Activated CD8-positive, alpha-beta memory T cell treated with anti-CD3 and anti-CD28 coated beads for 4 hours (primary cell): ENCODE data around the gene PKN1.
"Not testable (repeated sequence)": the region's sequence is repeated elsewhere in the genome, so short reads cannot be mapped to it uniquely, and the experiment has no call there.

Source experiments
- DNase-seq, 2 donors: peaks; one replicate each; pipeline ENCODE4 v3.0.0-alpha.2; 2020; ENCODE audit warnings: low read depth in 2 of 2

The PKN1 gene

DNA sequence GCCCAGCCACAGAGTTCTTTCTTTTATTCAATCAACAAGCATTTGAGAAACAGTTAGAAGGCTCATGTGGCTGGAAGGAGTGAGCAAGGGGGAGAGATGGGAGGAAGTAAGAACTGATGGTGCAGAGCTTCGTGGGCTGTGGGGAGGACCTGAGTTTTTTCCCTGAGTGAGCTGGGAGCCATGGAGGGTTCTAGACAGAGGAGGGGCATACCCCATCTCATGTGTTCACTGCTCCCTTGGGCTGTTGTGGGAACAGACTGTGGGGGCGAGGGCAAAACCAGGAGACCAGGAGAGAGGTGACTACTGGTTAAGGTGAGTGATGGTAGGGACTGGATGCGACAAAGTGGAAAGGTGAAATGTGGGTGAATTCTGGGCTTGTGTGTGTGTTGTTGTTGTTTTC, 2.4 kb upstream of the PKN1 start:
- DNase-seq: no peak

DNA sequence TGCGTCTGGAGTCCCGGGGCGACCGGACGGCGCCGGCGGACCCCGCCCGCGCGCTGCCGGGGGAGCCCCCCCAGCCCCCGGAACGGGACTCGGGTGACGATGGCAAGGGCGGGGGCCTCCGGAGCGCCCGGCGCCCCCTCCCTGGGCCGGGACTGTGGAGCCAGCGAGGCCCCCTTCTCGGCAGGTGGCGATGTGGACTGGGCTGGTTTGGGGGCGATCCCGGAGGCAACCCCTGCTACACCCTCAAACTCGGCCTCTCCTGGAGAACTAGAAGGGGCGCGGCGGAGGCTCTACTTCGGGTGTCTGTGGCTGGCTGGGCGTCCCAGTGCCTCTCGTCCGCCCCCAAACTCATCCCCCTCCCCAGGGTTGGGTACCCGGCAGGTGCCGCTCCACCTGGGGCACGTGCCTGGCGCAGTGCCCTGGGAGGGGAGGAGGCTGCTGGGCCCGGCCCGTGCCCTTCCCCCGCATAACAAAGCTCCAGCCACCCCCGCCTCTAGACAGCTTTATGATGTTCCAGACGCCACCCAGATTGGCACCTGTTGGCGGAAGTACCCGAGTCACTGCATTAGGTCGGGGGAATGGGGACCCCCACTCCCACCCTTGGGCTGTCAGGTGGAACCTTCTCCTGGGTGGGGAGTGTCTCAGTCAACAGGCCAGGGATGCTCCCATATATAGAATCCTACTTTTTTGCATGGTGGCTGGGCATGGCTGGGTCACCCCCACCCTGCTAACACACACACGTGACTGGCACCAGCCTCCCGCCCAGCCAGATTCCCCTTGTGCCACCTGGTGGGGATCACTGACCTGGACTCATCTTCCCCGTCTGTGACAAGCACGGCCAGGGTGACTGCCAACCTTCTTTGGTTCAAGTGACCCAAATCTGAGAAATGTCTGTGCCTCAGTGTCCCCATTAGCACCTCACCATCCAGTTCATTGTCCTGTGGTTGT, 722 bp downstream of the PKN1 start:
- peak in 1 of 2 donors; percentile 49 for DNase-seq

DNA sequence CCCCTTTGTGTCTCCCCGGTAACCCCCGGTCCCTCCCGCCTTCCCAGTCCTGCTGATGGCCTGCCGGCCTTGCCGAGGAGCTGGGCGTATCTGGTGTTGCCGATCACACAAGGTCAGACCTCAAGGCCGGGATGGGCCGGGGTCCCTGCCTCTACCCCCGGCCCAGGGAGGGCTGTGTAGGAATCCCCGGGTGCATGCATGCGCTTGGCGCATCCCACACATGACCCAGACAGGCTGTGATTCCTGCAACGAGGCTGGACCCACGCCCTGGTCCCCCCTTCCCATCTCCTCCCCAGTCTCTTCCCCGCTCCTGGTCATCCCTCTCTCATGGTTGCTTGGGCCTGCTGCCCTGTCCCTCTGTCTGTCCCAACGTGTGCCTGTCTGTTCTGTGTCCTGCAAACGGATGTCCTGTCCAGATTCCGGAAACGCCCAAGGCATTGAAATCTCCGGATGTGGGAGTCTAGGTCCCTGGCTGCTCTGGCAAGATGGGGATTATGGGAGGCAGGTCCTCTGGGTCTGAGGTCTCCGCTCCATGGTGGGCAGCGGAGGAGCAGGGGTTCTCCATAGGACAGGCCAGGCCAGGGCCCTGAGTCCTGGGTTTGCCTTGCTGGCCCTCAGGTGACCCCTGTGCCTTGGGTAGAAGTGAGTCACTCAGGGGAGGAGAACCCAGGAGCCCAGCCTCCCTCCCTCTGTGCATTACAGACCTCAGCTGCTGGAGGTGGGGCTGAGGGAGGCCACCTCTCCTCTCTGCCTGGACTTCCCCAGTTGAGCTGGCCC, 1.6 kb downstream of the PKN1 start:
- DNase-seq: no peak

DNA sequence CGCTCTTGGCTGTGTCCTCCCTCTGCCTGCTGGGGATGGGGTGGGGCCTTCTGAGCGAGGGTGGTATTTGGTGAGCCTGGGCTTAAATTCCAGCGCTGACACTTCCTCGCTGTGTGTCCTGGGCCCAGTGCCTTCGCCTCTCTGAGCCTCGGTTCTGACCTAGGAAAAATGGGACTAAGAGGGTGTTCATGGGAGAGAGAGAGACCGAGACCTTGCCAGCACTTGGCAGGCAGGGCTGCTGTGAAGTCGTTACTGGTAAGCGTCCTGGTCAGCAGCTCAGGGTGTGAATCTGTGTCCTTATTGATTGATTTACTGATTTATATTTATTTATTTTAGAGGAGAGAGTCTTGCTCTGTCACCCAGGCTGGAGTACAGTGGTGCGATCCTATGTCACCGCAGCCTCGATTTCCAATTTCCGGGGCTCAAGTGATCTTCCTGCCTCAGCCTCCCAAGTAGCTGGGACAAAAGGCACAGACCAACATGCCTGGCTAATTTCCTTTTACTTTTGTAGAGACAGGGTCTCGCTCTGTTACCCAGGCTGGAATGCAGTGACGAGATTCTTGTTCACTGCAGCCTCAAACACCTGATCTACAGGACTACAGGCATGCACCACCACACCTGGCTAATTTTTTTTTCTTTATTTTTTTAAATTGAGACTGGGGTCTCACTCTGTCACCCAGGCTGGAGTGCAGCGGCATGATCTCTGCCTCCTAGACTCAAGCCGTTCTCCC, 2.4 kb downstream of the PKN1 start:
- no peak for DNase-seq

DNA sequence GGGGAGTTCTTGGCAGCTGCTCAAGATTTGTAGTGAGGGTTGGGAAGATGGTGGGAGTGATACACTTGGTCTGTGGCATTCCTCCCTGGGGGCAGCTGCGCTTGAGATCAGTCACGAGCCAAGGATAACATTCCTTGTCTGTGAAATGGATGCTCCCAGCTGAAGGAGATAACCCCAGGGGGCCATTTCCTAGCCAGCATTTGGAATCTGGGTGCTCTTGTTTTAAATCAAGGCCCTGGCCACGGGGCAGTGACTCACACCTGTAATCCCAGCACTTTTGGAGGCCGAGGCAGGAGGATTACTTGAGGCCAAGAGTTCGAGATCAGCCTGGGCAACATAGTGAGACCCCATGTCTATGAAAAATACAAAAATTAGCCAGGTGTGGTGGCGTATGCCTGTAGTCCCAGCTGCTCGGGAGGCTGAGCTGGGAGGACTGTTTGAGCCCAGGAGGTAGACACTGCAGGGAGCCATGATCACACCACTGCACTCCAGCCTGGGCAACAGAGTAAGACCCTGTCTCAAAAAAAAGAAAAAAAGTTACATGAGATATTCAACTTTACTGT, 4.6 kb downstream of the PKN1 start:
- DNase-seq: no peak

DNA sequence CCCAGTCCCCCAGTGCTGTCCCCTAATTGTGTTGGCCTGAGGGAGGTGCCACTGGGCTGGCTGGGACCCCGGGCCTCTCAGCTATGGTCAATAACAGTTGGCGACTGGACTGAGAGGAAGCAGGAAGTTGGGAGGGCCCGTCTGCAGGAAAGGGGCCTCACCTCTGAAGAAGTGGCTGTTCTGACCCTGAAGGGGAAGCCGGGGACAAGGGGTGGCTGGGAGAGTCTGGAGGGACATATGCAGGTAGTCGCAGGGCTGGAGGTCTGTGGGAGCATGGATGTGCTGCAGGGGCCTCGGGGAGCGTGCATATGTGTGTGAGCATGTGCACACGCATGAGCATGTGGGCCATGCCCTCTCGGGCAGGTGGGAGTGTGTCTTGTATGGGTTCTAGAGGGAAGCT, 5.9 kb downstream of the PKN1 start:
- no peak for DNase-seq

DNA sequence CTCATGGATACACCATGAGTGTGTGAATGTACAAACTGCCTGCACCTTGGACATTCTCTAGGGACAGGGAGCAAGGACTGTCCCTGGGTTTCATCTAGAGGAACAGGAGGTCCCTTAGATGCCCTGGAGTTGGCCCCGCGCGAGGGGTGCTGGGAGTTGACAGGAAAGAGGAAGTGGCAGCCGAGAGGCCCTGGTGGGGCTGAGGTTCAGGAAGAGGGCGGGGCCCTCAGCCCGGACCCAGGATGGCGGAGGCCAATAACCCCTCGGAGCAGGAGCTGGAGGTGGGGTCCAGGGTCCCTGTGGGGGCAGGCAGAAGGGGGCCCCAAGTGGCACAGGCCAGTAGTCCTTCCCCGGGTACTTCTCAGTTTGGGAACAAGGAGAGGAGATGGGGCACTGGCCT, 6.9 kb downstream of the PKN1 start:
- DNase-seq: peak; percentile 50 to 64

DNA sequence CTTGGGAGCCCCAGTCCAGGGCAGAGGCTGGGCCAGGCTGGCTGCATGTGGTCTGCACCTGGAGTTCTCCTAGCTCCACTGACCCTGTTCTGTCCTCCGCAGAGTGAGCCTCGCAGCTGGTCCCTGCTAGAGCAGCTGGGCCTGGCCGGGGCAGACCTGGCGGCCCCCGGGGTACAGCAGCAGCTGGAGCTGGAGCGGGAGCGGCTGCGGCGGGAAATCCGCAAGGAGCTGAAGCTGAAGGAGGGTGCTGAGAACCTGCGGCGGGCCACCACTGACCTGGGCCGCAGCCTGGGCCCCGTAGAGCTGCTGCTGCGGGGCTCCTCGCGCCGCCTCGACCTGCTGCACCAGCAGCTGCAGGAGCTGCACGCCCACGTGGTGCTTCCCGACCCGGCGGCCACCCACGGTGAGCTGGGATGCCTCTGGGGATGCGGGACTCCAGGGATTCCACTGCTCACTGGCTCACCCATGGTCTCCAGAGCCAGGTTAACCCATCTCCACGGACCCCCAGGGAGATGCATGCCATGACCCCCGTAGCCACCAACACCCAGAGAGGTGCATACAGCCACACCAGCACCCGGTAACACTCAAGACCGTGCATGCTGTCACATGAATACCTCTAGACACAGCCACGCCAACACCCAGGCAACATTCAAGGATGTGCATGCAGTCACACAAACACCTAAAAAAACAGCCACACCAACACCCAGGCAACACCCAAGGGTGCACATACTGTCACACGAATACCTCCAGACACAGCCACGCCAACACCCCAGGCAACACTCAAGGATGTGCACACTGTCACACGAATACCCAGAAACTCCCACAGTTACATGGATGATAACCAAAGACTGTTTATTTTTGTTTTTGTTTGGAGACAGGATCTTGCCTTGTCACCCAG, 8.2 kb downstream of the PKN1 start:
- DNase-seq: no peak

DNA sequence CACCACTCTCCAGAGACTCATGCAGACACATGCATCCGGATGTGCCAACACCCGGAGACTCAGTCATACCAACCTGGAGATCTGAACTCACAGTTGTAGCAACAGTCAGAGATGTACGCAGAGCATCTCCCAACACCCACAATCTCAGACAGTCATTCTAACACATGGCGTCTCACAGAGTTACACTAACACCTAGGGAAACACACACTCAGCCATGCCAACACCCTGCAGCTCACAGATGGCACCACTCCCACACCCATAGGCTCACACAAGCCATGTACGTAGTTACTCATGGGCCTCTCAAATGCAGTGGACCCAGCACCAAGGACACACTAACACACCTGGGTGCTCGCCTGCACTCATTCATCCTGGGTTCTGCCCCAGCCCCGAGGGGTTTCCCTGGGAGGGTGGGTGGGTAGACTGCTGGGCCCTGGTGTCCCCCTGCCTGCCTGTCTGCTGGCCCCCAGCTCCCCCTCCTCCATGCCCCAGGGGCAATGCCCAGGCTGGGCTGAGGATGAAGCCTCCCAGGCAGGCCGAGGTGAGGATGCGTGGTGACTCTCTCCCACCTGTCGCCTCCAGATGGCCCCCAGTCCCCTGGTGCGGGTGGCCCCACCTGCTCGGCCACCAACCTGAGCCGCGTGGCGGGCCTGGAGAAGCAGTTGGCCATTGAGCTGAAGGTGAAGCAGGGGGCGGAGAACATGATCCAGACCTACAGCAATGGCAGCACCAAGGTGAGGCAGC, 10.0 kb downstream of the PKN1 start:
- no peak for DNase-seq

DNA sequence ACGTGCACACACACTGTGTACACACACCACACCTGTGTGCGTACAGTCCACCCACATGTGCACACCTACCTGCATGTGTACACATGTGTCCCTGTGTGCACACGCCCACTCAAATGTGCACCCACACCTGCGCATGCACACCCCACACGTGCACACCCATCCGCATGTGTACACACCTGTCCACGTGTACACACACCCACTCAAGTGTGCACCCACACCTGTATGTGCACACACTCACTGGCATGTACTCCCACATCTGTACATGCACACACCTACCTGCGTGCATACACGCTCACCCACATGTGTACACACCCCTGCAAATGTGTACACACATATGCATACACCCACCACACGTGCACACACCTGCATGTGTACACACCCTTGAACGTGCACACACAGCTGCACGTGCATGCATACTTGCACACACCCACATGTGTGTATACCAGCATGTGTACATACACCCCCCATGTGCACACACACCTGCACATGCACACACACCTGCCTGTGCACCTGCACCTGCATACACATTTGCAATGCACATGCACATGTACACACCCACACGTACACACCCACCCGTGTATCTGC, 10.6 kb downstream of the PKN1 start:
- no peak for DNase-seq

DNA sequence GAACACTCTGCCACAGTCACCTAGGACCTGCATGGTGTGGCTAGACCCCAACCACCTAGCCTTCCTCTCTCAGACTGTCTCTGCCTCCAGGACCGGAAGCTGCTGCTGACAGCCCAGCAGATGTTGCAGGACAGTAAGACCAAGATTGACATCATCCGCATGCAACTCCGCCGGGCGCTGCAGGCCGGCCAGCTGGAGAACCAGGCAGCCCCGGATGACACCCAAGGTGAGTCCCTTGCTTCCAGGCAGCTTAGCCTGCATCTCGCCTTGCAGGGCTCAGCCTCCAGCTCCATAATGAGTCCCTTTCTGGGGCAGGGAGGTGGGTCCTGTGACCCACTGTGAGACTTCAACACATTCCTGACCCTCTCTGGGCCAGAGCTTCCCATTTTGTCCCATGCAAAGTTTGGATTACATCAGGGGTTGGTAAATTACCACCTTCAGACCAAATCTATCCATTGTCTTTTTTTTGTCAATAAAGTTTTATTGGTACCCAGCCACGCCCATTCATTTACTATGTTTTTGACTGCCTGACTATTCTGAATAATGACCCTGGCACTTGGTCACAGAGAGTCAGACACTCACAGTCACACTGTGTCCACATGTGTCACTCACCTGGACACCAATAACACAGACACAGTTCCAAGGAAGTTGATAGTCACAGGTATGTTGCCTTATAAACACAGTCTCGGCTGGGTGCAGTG, 13.4 kb downstream of the PKN1 start:
- DNase-seq: no peak

DNA sequence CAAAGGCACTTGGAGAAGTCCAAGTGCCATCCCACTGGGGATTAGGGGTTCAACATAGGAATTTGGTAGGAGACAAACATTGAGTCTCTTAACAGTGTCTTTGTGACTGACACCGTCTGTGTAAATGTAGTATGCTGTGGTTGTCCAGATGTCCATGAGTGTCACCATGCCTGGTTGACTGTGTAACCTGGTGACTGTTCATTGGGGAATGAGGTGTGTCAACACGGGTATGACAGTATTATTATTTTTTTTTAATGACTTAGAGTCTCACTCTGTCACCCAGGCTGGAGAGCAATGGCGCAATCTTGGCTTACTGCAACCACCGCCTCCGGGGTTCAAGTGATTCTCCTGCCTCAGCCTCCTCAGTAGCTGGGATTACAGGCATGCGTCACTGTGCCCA, 16.2 kb downstream of the PKN1 start:
- DNase-seq: no peak

DNA sequence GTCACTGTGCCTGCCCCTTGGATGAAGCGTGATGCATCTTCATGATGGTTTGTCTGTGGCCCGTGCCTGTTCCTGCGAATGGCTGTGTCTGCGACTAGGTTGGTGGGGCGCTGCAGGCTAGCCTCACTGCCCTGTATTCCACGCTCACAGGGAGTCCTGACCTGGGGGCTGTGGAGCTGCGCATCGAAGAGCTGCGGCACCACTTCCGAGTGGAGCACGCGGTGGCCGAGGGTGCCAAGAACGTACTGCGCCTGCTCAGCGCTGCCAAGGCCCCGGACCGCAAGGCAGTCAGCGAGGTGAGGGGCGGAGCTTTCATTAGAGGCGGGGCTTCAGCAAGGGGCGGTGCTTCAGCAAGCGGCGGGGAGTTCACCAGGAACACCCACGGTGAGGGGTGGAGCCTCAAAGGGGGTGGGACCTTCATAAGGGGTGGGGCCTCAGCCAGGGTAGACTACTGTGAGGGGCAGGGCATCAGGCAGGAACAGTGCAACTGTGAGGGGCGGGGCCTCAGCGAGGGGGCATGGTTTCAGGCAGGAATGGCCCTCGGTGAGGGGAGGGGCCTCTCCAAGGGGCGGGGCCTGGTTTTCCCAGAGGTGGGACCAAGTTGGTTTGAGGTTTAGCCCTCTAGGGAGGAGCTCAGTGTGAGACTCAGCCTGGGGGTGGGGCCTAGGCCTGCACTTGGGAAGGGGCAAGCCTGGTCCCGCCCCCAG, 17.2 kb downstream of the PKN1 start:
- peak in 1 of 2 donors; percentile 28 for DNase-seq

DNA sequence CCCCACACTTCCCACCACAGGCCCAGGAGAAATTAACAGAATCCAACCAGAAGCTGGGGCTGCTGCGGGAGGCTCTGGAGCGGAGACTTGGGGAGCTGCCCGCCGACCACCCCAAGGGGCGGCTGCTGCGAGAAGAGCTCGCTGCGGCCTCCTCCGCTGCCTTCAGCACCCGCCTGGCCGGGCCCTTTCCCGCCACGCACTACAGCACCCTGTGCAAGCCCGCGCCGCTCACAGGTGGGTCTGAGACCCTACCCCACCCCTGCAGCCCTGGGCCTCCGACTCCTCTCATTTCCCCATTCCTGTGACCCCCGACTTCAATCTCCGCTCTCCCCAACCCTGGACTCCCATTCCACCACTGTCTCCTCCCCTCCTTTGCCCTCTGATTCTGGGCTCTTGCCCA, 17.8 kb downstream of the PKN1 start:
- DNase-seq: no peak

DNA sequence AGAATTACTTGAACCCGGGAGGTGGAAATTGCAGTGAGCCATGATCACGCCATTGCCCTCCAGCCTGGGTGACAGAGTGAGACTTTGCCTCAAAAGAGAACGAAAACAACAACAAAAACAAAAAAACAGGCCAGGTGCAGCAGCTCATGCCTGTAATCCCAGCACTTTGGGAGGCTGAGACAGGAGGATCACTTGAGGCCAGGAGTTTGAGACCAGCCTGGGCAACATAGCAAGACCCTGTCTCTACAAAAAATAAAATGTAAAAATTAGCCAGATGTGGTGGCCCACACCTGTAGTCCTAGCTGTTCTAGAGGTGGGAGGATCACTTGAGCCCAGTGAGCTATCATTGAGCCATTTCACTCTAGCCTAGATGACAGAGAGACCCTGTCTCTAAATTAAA, 19.2 kb downstream of the PKN1 start:
- not testable (repeated sequence) for DNase-seq

DNA sequence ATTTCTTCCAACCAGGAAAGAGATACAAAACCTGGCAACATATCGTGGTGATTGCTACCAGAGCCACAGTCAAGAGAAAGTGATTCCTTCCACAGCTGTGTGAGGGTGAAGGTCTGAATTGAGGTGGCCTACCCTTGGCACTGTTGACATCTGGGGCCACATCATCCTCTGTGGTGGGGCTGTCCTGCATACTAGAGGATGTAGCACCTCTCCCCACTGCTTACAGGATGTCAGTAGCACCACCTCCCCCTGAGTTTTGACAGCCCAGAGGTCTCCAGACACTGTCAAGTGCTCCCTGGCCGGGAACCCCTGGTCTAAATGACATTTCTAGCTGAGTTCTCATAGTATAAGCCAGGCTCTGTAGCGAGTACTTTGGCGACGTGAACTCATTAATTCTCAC, 26.6 kb downstream of the PKN1 start:
- DNase-seq: peak in 1 of 2 donors; percentile 17

DNA sequence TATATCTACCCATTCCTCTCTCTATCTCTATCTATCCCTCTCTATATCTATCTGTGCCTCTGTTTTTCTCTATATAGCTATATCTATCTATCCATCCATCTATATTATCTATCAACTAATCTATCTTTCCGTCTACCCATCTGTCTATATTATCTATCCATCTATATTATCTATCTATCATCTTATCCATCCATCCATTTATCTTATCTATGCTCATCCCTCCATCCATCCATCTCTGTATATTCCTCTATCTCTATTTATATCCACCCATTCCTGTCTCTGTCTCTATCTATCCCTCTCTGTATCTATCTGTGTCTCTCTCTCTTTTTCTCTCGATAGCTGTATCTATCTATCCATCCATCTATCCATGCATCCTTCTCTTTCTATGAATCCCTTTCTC, 27.8 kb downstream of the PKN1 start:
- DNase-seq: no peak

DNA sequence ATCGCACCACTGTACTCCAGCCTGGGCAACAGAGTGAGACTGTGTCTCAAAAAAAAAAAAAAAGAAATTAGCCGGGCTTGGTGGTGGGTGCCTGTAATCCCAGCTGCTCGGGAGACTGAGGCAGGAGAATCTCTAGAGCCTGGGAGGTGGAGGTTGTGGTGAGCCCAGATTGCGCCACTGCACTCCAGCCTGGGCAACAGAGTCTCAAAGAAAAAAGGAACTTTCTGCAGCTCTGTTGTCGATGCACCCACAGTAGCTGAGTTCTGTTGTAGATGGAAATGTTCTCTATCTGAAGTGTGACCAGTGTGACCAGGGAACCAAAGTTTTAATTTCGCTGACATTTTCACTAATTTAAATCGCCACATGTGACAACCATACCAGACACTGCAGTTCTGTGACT, 29.3 kb downstream of the PKN1 start:
- DNase-seq: not testable (repeated sequence)

DNA sequence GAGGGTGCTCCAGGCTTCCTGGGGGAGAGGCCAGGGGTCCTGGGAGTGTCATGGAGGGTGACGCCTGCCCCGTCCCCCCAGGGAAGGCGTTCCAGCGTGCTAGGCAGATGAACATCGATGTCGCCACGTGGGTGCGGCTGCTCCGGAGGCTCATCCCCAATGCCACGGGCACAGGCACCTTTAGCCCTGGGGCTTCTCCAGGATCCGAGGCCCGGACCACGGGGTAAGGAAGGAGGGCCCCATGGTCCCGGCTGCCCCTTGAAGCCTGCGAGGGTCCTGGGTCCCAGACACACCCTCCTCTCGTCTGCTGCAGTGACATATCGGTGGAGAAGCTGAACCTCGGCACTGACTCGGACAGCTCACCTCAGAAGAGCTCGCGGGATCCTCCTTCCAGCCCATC, 30.6 kb downstream of the PKN1 start:
- no peak for DNase-seq
